Uterus (tissue), 4 donors: Measurements from ENCODE around the gene PTPRM. TPM values are rescaled to one million over a fixed set of nuclear protein-coding genes. Genes with fewer than 3 reads are reported as not detected.

Experiments used
- DNase-seq, 2 donors: peaks; one replicate each; pipeline ENCODE4 v3.0.0-alpha.2; 2019 to 2020
- H3K27ac ChIP-seq, 2 donors: fragments of 200-600 bp; sonication (generic); 1 replicate in 1 of 2; 2 replicates in 1 of 2; pipeline ENCODE4 v1.5.1; 2016 to 2018
- H3K27me3 ChIP-seq, 2 donors: fragments of 200-600 bp; sonication (generic); one replicate each; pipeline ENCODE4 v1.5.1; 2018 to 2019; ENCODE audit warnings: control low read depth in 1 of 2
- H3K36me3 ChIP-seq, 2 donors: fragments of 200-600 bp; sonication (generic); one replicate each; pipeline ENCODE4 v1.5.1; 2019; ENCODE audit warnings: control low read depth in 1 of 2
- H3K4me1 ChIP-seq, 2 donors: fragments of 200-600 bp; sonication (generic); one replicate each; pipeline ENCODE4 v1.5.1; 2018 to 2019; ENCODE audit warnings: control low read depth in 1 of 2
- H3K4me3 ChIP-seq, 2 donors: fragments of 200-600 bp; sonication (generic); 1 replicate in 1 of 2; 2 replicates in 1 of 2; pipeline ENCODE4 v1.5.1; 2018 to 2019; ENCODE audit warnings: mild to moderate bottlenecking in 1 of 2
- H3K9me3 ChIP-seq, 2 donors: fragments of 200-600 bp; sonication (generic); one replicate each; pipeline ENCODE4 v1.5.1; 2019; ENCODE audit warnings: control low read depth in 1 of 2
- CTCF ChIP-seq, 4 experiments: fragments of 200-600 bp in 2 of 4; fragments of 450-650 bp in 2 of 4; sonication (generic) in 2 of 4; IDR thresholded peaks; one replicate each; pipeline ENCODE4 v1.5.1; 2016 to 2019; ENCODE audit warnings: antibody characterized with exemption in 4 of 4, mild to moderate bottlenecking in 2 of 4, moderate library complexity in 1 of 4
- POLR2A ChIP-seq, 2 donors: fragments of 450-650 bp; IDR thresholded peaks; one replicate each; pipeline ENCODE4 v1.6.1; 2016; ENCODE audit warnings: antibody characterized with exemption in 2 of 2, mild to moderate bottlenecking in 1 of 2, moderate library complexity in 1 of 2
- intact Hi-C: fragments of 100-400 bp; cut with DNase I; formaldehyde crosslinking; loops from one replicate; pipeline ENCODE4 v1.15.1; 2023; ENCODE audit warnings: low total_unique reads
- total RNA-seq, 4 donors: library from RNA; depleted of rRNA in 3 of 4; stranded (reverse); fragments of >200 nt in 3 of 4; gene quantifications; one replicate each; pipeline versions ENCODE4 v1.1.0 to v1.2.4, GENCODE V29; 2014 to 2023
- donor health status: DM: yes; HTN: yes; CAD: no.

Gene PTPRM
- total RNA-seq, 4 donors from 2014 or later = 62.0 to 127 (median 85.7) TPM

- H3K4me1 ChIP-seq = no peaks in the 10 kb centered on the region
- no peak overlapping the region for H3K4me3 ChIP-seq
- H3K27me3 ChIP-seq = no peaks in the 10 kb centered on the region
- no peak for DNase-seq
- intact Hi-C loops = no loop called here
- TF ChIP-seq POLR2A (IDR thresholded peaks at IDR 0.05) (no peak), CTCF (IDR thresholded peaks at IDR 0.05) (no peak)
- no peak overlapping the region for H3K27ac ChIP-seq
- H3K9me3 ChIP-seq = no peaks in the 10 kb centered on the region
- H3K36me3 ChIP-seq = no peaks in the 10 kb centered on the region
Observed at GRCh38 chr18:7805880-7806279, 238.8 kb downstream of the PTPRM start.

- DNase-seq = no peak
- no peak for TF ChIP-seq POLR2A (IDR thresholded peaks at IDR 0.05)
- TF ChIP-seq CTCF (IDR thresholded peaks at IDR 0.05) = no peak
- no peak overlapping the region for H3K27ac ChIP-seq
- intact Hi-C loops = no loop called here
- H3K4me3 ChIP-seq = no peak overlapping the region
- H3K9me3 ChIP-seq = no peaks in the 10 kb centered on the region
- no peaks in the 10 kb centered on the region for H3K4me1 ChIP-seq
- H3K27me3 ChIP-seq = no peaks in the 10 kb centered on the region
- no peaks in the 10 kb centered on the region for H3K36me3 ChIP-seq
Observed at GRCh38 chr18:7807936-7808453, 240.9 kb downstream of the PTPRM start.

GRCh38 chr18:7808992-7809391 lies 241.9 kb downstream of the PTPRM start:
- Histone ChIP-seq H3K27ac (no peak overlapping the region), H3K4me3 (no peak overlapping the region), H3K27me3 (no peaks in the 10 kb centered on the region), H3K36me3 (no peaks in the 10 kb centered on the region), H3K9me3 (peaks cover 0 to under 1% of the 10 kb centered on the region in 2 donors), H3K4me1 (no peaks in the 10 kb centered on the region)
- TF ChIP-seq CTCF (IDR thresholded peaks at IDR 0.05) = no peak
- no peak for TF ChIP-seq POLR2A (IDR thresholded peaks at IDR 0.05)
- no peak for DNase-seq
- intact Hi-C loops = no loop called here

GRCh38 chr18:7809455-7809854 lies 242.3 kb downstream of the PTPRM start:
- no peak overlapping the region for H3K27ac ChIP-seq
- TF ChIP-seq POLR2A (IDR thresholded peaks at IDR 0.05) = no peak
- TF ChIP-seq CTCF (IDR thresholded peaks at IDR 0.05) = no peak
- H3K4me1 ChIP-seq = no peaks in the 10 kb centered on the region
- no peaks in the 10 kb centered on the region for H3K36me3 ChIP-seq
- H3K9me3 ChIP-seq = peaks cover 0 to 3% of the 10 kb centered on the region in 2 donors
- no peak overlapping the region for H3K4me3 ChIP-seq
- no peak for DNase-seq
- intact Hi-C loops = no loop called here
- no peaks in the 10 kb centered on the region for H3K27me3 ChIP-seq

- Histone ChIP-seq H3K27me3 (no peaks in the 10 kb centered on the region), H3K36me3 (no peaks in the 10 kb centered on the region), H3K9me3 (peaks cover 0 to 3% of the 10 kb centered on the region in 2 donors), H3K4me1 (no peaks in the 10 kb centered on the region), H3K27ac (no peak overlapping the region), H3K4me3 (no peak overlapping the region)
- TF ChIP-seq POLR2A (IDR thresholded peaks at IDR 0.05) (no peak), CTCF (IDR thresholded peaks at IDR 0.05) (no peak)
- intact Hi-C loops = no loop called here
- DNase-seq = no peak
Observed at GRCh38 chr18:7809978-7810377, 242.9 kb downstream of the PTPRM start.
